ENCODE measurements around the gene TMC1.
"Not testable (repeated sequence)": the region's sequence is repeated elsewhere in the genome, so short reads cannot be mapped to it uniquely, and the experiment has no call there.

Gene TMC1

GRCh38 chr9:72779614-72780013 lies 258.2 kb downstream of the TMC1 start:
- no peak for DNase-seq

- no peak for DNase-seq
These were observed 265.5 kb downstream of the TMC1 start for GRCh38 chr9:72786948-72787347.

GRCh38 chr9:72788966-72789735 lies 267.7 kb downstream of the TMC1 start:
- no peak for DNase-seq

- no peak for DNase-seq
These were observed 268.5 kb downstream of the TMC1 start for GRCh38 chr9:72789885-72790284.

GRCh38 chr9:72790989-72791388 lies 269.6 kb downstream of the TMC1 start:
- DNase-seq: no peak

- no peak for DNase-seq
These were observed 270.0 kb downstream of the TMC1 start for GRCh38 chr9:72791436-72791835.

GRCh38 chr9:72794946-72795345 lies 273.5 kb downstream of the TMC1 start:
- DNase-seq: no peak

GRCh38 chr9:72800328-72800994 lies 279.1 kb downstream of the TMC1 start:
- DNase-seq: no peak

- DNase-seq: no peak
These were observed 283.8 kb downstream of the TMC1 start for GRCh38 chr9:72805238-72805637.

- DNase-seq: not testable (repeated sequence)
These were observed 285.0 kb downstream of the TMC1 start for GRCh38 chr9:72806313-72806809.

- DNase-seq: no peak
These were observed 286.5 kb downstream of the TMC1 start for GRCh38 chr9:72807765-72808445.

- no peak for DNase-seq
These were observed 287.0 kb downstream of the TMC1 start for GRCh38 chr9:72808446-72808768.

- DNase-seq: no peak
These were observed 288.2 kb downstream of the TMC1 start for GRCh38 chr9:72809586-72809985.

- DNase-seq: no peak
These were observed 291.2 kb downstream of the TMC1 start for GRCh38 chr9:72812559-72813111.

- DNase-seq: no peak
These were observed 292.1 kb downstream of the TMC1 start for GRCh38 chr9:72813544-72813943.

- no peak for DNase-seq
These were observed 292.7 kb downstream of the TMC1 start for GRCh38 chr9:72814083-72814597.

GRCh38 chr9:72816666-72817065 lies 295.3 kb downstream of the TMC1 start:
- no peak for DNase-seq

- no peak for DNase-seq
These were observed 296.0 kb downstream of the TMC1 start for GRCh38 chr9:72817413-72817812.

- no peak for DNase-seq
These were observed 297.0 kb downstream of the TMC1 start for GRCh38 chr9:72818385-72818784.

GRCh38 chr9:72823971-72824370 lies 302.6 kb downstream of the TMC1 start:
- DNase-seq: no peak

- DNase-seq: no peak
These were observed 305.9 kb downstream of the TMC1 start for GRCh38 chr9:72826996-72827949.

Data from NCI-H510A treated with DMSO at 0.1 percent for 48 hours (cell line).